GM19099 (cell line): ENCODE data around the gene FAM184B.

Source experiments
- POLR2A ChIP-seq: IDR thresholded peaks from 3 replicates; pipeline ENCODE4 v1.6.1; 2011; ENCODE audit warnings: low read depth; ENCODE audit not compliant: insufficient read length; ENCODE audit errors: extremely low read depth

Gene FAM184B

GRCh38 chr4:17762726-17763125, 18.7 kb downstream of the FAM184B start:
- no peak for TF ChIP-seq POLR2A

DNA sequence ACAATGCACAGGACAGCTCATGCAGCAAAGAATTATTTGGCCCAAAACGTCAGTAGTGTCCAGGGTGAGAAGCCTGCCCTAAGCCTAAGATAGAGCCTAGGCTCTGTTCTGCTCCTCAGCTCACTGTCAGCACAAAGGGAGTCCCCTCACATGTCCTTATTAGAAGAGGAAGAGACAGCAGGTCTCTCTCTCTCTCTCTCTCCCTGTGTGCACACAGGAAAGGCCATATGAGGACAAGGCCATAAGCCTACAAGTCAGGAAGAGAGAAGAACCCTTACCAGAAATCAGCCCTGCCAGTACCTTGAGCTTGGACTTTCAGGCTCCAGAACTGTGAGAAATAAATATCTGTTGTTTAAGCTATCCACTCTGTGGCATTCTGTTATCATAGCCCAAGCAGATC, 20.4 kb downstream of the FAM184B start:
- TF ChIP-seq POLR2A = no peak

DNA sequence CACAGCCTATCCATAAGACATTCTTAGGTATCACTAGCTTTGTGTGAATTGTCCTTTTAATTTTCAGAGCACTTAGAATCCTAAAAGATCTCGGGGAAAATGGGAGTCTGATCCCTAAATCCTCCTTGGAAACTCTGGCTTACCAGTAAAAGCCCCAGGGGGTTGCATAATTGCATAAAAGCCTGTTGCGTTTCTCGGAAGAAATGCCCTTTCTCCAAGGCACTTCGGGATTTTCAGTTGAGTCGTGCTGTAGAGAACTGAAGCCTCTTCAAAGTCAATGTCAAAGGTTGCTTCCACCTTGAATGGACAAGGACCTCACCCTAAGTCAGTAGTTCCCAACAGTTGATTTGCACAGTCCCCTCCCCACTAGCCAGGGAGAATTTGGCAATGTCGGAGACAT, 20.8 kb downstream of the FAM184B start:
- TF ChIP-seq POLR2A = no peak

- no peak for TF ChIP-seq POLR2A
Measured at GRCh38 chr4:17758485-17758884, 22.9 kb downstream of the FAM184B start.

- TF ChIP-seq POLR2A = no peak
Measured at GRCh38 chr4:17757621-17758020, 23.8 kb downstream of the FAM184B start.

DNA sequence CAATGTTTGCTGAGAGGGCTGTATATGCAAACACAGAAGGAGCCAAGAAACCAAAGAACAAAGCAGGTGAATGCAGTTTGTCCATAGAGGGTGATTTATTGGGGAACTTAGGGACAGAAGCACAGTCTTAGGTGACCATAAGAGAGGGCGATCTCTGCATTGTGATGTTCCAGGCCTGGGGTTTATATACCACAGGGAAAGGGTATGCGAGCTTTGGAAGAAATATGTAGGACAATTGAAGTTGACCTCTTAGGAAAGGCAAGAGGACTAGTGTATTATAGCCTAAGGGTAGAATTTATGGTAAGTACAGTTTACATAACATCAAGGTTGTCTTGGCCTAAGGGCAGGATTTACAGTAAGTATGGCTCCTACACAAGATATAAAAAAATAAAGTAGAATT, 27.8 kb downstream of the FAM184B start:
- no peak for TF ChIP-seq POLR2A

- no peak for TF ChIP-seq POLR2A
Measured at GRCh38 chr4:17740702-17741101, 40.7 kb downstream of the FAM184B start.

- TF ChIP-seq POLR2A = no peak
Measured at GRCh38 chr4:17736484-17736883, 44.9 kb downstream of the FAM184B start.

- no peak for TF ChIP-seq POLR2A
Measured at GRCh38 chr4:17726911-17727310, 54.5 kb downstream of the FAM184B start.

DNA sequence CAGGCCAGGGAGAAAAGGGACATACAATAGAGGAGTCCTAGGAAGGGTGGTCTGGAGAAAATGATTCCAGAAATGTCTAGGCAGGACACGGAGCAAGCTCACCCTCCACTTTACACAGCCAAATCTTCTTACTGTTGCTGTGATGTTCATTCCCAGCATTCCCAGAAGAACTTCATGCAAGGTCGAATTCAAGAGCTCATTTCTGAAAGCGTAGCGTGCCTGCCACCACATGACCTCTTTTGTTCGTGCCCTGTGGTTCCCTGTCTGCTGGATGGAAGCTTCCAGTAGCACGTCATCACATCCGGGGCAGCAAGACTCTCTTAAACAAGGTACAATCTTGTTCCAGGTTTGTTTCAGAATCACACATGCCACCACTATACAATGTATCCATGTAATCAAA, 57.8 kb downstream of the FAM184B start:
- TF ChIP-seq POLR2A = no peak

- TF ChIP-seq POLR2A = no peak
Measured at GRCh38 chr4:17722356-17722700, 59.1 kb downstream of the FAM184B start.

GRCh38 chr4:17721496-17722355, 59.7 kb downstream of the FAM184B start:
- TF ChIP-seq POLR2A = no peak

DNA sequence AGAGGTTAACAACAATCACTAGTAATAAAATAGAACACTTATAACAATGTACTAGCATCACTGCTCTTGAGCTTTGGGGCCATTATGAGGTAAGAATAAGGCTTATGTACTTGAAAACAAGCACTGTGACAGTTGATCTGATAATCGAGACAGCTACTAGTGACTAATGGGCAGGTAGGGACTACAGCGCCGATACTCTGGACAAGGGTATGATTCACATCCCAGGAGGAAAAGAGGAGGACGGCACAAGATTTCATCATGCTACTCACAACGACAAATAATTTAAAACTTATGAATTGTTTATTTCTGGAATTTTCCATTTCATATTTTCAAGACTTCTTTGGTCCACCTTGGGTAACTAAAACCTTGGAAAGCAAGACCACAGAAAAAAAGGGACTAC, 62.3 kb downstream of the FAM184B start:
- TF ChIP-seq POLR2A = no peak

DNA sequence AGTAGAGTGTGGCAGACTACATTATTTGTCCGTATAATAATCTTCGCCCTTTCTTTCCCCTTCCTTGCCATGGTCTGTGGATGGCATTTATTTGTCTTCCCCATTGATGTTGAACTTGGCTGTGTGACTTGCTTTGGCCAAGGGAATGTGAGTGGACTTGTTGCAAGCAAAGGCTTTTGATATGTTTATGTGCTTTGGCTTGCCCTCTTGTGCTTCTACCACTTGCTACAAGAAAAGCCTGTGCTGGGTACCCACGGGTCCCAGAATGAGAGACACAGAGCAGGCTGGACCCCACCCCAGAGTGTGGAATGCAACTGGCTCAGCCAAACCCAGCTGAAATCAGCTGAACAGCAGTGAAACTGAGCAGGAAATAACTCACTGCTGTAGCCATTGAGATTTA, 63.0 kb downstream of the FAM184B start:
- TF ChIP-seq POLR2A = no peak

- TF ChIP-seq POLR2A = no peak
Measured at GRCh38 chr4:17717301-17717700, 64.1 kb downstream of the FAM184B start.

DNA sequence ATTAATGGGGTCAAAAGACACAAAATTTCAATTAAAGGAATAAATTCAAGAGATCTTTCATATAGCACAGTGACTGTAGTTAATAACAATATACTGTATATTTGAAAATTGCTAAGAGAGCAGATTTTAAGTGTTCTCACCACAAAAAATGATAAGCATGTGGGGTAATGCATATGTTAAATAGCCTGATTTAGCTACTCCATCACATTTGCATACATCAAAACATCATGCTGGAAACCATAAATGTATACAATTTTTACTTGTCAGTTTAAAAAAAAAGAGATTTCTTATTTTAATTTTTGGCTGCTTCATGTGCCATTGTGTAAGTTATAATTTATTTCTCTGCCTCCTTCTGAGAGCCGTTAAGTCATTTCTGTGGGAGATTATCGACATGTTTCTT, 65.9 kb downstream of the FAM184B start:
- TF ChIP-seq POLR2A = no peak

DNA sequence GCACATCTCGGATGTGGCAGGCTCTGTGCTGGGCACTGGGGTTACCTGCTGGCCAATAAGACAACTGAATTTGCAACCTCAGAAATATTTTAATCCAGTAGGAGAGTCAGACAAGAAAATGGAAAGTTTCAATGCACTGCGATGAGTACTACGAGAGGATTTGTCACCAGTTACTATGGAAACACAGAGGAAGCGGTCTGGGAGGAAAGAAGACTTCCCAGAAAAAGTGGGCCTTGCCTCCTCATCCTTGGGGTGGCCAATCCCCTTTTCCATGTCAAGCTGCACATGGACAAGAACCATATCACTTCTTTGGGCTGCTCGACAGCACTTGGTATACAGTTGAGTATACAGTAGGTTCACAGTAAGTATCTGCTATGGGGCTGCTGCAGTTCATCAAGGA, 67.6 kb downstream of the FAM184B start:
- no peak for TF ChIP-seq POLR2A
